Measurements from ENCODE around the gene KCNE4.
"Not testable (repeated sequence)": the region's sequence is repeated elsewhere in the genome, so short reads cannot be mapped to it uniquely, and the experiment has no call there.

DNA sequence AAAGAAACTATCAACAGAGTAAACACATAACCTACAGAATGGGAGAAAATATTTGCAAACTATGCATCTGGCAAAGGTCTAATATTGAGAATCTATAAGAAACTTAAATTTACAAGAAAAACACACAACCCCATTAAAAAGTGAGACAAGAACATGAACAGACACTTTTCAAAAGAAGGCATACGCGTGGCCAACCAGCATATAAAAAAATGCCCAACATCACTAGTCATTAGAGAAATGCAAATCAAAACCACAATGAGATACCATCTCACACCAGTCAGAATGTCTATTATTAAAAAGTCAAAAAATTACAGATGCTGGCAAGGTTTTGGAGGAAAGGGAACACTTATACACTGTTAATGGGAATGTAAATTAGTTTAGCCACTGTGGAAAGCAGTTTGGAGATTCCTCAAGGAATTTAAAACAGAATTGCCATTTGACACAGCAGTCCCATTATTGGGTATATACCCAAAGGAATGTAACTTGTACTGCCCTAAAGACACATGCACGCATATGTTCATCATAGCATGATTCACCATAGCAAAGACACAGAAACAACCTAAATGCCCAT lies 28.9 kb downstream of the KCNE4 start:
- TF ChIP-seq, protein P1, sequence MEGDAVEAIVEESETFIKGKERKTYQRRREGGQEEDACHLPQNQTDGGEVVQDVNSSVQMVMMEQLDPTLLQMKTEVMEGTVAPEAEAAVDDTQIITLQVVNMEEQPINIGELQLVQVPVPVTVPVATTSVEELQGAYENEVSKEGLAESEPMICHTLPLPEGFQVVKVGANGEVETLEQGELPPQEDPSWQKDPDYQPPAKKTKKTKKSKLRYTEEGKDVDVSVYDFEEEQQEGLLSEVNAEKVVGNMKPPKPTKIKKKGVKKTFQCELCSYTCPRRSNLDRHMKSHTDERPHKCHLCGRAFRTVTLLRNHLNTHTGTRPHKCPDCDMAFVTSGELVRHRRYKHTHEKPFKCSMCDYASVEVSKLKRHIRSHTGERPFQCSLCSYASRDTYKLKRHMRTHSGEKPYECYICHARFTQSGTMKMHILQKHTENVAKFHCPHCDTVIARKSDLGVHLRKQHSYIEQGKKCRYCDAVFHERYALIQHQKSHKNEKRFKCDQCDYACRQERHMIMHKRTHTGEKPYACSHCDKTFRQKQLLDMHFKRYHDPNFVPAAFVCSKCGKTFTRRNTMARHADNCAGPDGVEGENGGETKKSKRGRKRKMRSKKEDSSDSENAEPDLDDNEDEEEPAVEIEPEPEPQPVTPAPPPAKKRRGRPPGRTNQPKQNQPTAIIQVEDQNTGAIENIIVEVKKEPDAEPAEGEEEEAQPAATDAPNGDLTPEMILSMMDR (IDR thresholded peaks at IDR 0.05): not testable (repeated sequence)
- TF ChIP-seq POLR2A (IDR thresholded peaks at IDR 0.05): not testable (repeated sequence)
